WTC11 (cell line): ENCODE measurements around the gene WBP2. TPM values are rescaled to one million over a fixed set of nuclear protein-coding genes. Genes with fewer than 3 reads are reported as not detected.
"Not testable (repeated sequence)": the region's sequence is repeated elsewhere in the genome, so short reads cannot be mapped to it uniquely, and the experiment has no call there.

Experiments
- ATAC-seq: fragments of 200-7000 bp; cut with Tn5 transposase; 2 replicates; pipeline ENCODE4 v1.10.0; 2021; ENCODE audit warnings: mild to moderate bottlenecking, moderate library complexity
- CTCF ChIA-PET: fragments of 300-600 bp; sonication (Branson Sonifier 250); formaldehyde crosslinking; loops from one replicate; lab custom pipeline; 2021; ENCODE audit warnings: antibody characterized with exemption; lab: Charles Lee
- POLR2A ChIA-PET: fragments of 350-600 bp; sonication (Branson Sonifier 250); formaldehyde crosslinking; loops from one replicate; lab custom pipeline; 2021; ENCODE audit warnings: antibody characterized with exemption; lab: Charles Lee
- DNase-seq: peaks from one replicate; pipeline ENCODE4 v3.0.0; 2021; ENCODE audit warnings: low spot score
- H3K27ac Mint-ChIP-seq: 2 replicates; pipeline ENCODE4 v1.8.0; 2021; ENCODE audit warnings: mixed read lengths
- H3K27me3 Mint-ChIP-seq: 2 replicates; pipeline ENCODE4 v1.8.0; 2021; ENCODE audit warnings: low read depth, mild to moderate bottlenecking, moderate library complexity, mixed read lengths
- H3K36me3 Mint-ChIP-seq: 2 replicates; pipeline ENCODE4 v1.8.0; 2021; ENCODE audit warnings: mixed read lengths
- H3K4me1 Mint-ChIP-seq: 2 replicates; pipeline ENCODE4 v1.8.0; 2022; ENCODE audit warnings: mixed read lengths
- H3K4me3 Mint-ChIP-seq: 2 replicates; pipeline ENCODE4 v1.8.0; 2021; ENCODE audit warnings: mild to moderate bottlenecking, moderate library complexity, mixed read lengths
- H3K9me3 Mint-ChIP-seq: 2 replicates; pipeline ENCODE4 v1.8.0; 2021; ENCODE audit warnings: mixed read lengths
- CBFB ChIP-seq: sonication (generic); formaldehyde crosslinking; IDR thresholded peaks from 2 replicates; pipeline ENCODE4 v1.8.1; 2022; ENCODE audit warnings: mild to moderate bottlenecking, low read depth, missing genetic modification reagents
- JAZF1 ChIP-seq: fragments of 250-450 bp; sonication (Bioruptor Pico); IDR thresholded peaks from 2 replicates; pipeline ENCODE4 v1.9.0; 2021; ENCODE audit warnings: moderate library complexity, mild to moderate bottlenecking, inconsistent platforms
- KAT7 ChIP-seq: sonication (generic); formaldehyde crosslinking; IDR thresholded peaks from 2 replicates; pipeline ENCODE4 v1.8.1; 2023; ENCODE audit warnings: missing genetic modification reagents, mild to moderate bottlenecking, borderline replicate concordance
- NFE2L1 ChIP-seq: sonication (generic); formaldehyde crosslinking; IDR thresholded peaks from 2 replicates; pipeline ENCODE4 v1.8.1; 2023; ENCODE audit warnings: missing genetic modification reagents
- RORB ChIP-seq: fragments of 250-450 bp; sonication (Bioruptor Pico); IDR thresholded peaks from 2 replicates; pipeline ENCODE4 v1.9.0; 2021; ENCODE audit warnings: mild to moderate bottlenecking
- SP1 ChIP-seq: sonication (generic); formaldehyde crosslinking; conservative IDR thresholded peaks from 2 replicates; pipeline ENCODE4 v1.8.1; 2022; ENCODE audit warnings: missing genetic modification reagents
- ZNF138 ChIP-seq: sonication (generic); formaldehyde crosslinking; conservative IDR thresholded peaks from 2 replicates; pipeline ENCODE4 v1.8.1; 2022; ENCODE audit warnings: mild to moderate bottlenecking, moderate library complexity, missing genetic modification reagents
- total RNA-seq: library from RNA; stranded (reverse); gene quantifications from 3 replicates; pipeline ENCODE4 v1.2.3, GENCODE V29; 2021
- TF ChIP-seq, protein P1 (sequence below): sonication (generic); formaldehyde crosslinking; IDR thresholded peaks from 2 replicates; pipeline ENCODE4 v1.8.0; 2022; ENCODE audit warnings: mild to moderate bottlenecking, missing genetic modification reagents
- TF ChIP-seq, protein P2 (sequence below): sonication (generic); formaldehyde crosslinking; IDR thresholded peaks from 2 replicates; pipeline ENCODE4 v1.8.0; 2022; ENCODE audit warnings: mild to moderate bottlenecking, missing genetic modification reagents
- TF ChIP-seq, protein P3 (sequence below): sonication (generic); formaldehyde crosslinking; IDR thresholded peaks from 2 replicates; pipeline ENCODE4 v1.8.1; 2022; ENCODE audit warnings: mild to moderate bottlenecking, moderate library complexity, missing genetic modification reagents
- TF ChIP-seq, protein P4 (sequence below): fragments of 250-450 bp; sonication (Bioruptor Pico); IDR thresholded peaks from 2 replicates; pipeline ENCODE4 v1.8.0; 2021; ENCODE audit warnings: mild to moderate bottlenecking
- TF ChIP-seq, protein P5 (sequence below): sonication (generic); formaldehyde crosslinking; IDR thresholded peaks from 2 replicates; pipeline ENCODE4 v1.8.0; 2022; ENCODE audit warnings: missing genetic modification reagents
- TF ChIP-seq, protein P6 (sequence below): fragments of 250-450 bp; sonication (Bioruptor Pico); IDR thresholded peaks from 2 replicates; pipeline ENCODE4 v1.9.0; 2021; ENCODE audit warnings: mild to moderate bottlenecking
- TF ChIP-seq, protein P7 (sequence below): fragments of 250-450 bp; sonication (Bioruptor Pico); IDR thresholded peaks from 2 replicates; pipeline ENCODE4 v1.9.0; 2021; ENCODE audit warnings: mild to moderate bottlenecking
- TF ChIP-seq, protein P8 (sequence below): sonication (generic); formaldehyde crosslinking; IDR thresholded peaks from 2 replicates; pipeline ENCODE4 v1.8.0; 2023; ENCODE audit warnings: missing genetic modification reagents

Gene WBP2
- total RNA-seq, 1 experiment from 2014 or later, result 68.8 TPM

DNA sequence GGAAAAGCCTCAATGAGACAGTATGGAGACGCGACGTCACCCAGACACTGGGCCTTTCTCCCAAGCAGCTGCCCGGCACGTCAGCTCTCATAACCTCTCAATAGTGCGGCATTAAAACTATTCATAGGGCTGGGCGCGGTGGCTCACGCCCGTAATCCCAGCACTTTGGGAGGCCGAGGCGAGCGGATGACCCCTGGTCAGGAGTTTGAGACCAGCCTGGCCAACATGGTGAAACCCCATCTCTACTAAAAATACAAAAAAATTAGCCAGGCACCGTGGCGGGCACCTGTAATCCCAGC is 3.5 kb downstream of the WBP2 start:
- ATAC-seq, DNase-seq, H3K27me3 Mint-ChIP-seq, H3K4me3 Mint-ChIP-seq, POLR2A ChIA-PET, H3K9me3 Mint-ChIP-seq: not testable (repeated sequence)
- H3K4me1 Mint-ChIP-seq, result peaks cover 18% of the 10 kb centered on the region
- H3K27ac Mint-ChIP-seq, result peak overlapping the region; percentile 41; the same call in 1 of the 2 replicates
- peaks cover 23% of the 10 kb centered on the region for H3K36me3 Mint-ChIP-seq
- CTCF ChIA-PET, result interaction anchor here (0.7 to 6.0 kb wide), 3 partner anchors 10 to 40 kb away, joined by 3 to 100 read pairs (median 6); no protein-coding TSS in a partner anchor

DNA sequence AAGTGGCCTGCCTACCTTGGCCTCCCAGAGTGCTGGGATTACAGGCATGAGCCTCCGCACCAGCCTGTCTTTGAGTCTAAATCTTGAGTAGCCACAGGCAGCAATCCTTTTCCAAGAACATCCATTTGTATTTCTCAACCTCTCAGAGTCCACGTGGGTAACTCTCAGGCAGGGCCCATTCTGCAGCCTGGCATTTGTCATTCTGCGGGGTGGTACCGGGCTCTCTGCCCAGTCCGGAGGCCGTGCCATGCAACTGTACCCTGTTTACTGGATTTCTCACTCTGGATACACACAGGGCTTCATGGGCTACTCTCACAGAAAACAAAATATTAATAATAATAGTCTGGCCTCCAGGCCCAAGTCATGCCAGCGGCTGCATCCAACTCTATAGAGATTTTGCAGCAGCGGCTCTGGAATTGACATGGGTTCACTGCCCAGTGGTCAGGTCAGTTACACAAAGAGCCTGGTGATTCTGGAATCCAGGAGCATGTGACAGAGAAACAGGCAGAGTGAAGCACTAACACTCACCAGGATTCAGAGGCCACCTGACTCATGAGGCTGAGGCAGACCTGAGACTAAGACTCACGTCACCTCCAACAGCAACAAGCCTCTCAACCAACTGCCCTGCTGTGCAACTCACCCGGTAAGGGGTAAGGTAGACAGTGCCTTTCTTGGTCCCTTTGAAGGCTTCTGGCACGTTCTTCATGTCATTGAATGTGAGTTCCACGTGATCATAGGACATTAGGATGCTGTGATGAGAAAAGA is 4.0 kb downstream of the WBP2 start:
- ChIA-PET CTCF (interaction anchor here (1.0 to 8.8 kb wide), 4 partner anchors 10 to 22 kb away, joined by 6 to 180 read pairs (median 54); no protein-coding TSS in a partner anchor), POLR2A (no interaction called here)
- no peak for DNase-seq
- Mint-ChIP-seq H3K4me1 (peaks cover 13% of the 10 kb centered on the region), H3K9me3 (no peaks in the 10 kb centered on the region), H3K27ac (peak overlapping the region; percentile 41; the same call in 1 of the 2 replicates), H3K27me3 (no peaks in the 10 kb centered on the region), H3K36me3 (peaks cover 25% of the 10 kb centered on the region), H3K4me3 (no peak overlapping the region)
- ATAC-seq, result no peak
- TF ChIP-seq, protein P1, sequence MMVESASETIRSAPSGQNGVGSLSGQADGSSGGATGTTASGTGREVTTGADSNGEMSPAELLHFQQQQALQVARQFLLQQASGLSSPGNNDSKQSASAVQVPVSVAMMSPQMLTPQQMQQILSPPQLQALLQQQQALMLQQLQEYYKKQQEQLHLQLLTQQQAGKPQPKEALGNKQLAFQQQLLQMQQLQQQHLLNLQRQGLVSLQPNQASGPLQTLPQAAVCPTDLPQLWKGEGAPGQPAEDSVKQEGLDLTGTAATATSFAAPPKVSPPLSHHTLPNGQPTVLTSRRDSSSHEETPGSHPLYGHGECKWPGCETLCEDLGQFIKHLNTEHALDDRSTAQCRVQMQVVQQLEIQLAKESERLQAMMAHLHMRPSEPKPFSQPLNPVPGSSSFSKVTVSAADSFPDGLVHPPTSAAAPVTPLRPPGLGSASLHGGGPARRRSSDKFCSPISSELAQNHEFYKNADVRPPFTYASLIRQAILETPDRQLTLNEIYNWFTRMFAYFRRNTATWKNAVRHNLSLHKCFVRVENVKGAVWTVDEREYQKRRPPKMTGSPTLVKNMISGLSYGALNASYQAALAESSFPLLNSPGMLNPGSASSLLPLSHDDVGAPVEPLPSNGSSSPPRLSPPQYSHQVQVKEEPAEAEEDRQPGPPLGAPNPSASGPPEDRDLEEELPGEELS, result no peak
- TF ChIP-seq, protein P2, sequence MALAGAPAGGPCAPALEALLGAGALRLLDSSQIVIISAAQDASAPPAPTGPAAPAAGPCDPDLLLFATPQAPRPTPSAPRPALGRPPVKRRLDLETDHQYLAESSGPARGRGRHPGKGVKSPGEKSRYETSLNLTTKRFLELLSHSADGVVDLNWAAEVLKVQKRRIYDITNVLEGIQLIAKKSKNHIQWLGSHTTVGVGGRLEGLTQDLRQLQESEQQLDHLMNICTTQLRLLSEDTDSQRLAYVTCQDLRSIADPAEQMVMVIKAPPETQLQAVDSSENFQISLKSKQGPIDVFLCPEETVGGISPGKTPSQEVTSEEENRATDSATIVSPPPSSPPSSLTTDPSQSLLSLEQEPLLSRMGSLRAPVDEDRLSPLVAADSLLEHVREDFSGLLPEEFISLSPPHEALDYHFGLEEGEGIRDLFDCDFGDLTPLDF (CRISPR knock-in tag), result no peak
- no peak for TF ChIP-seq ZNF138 (CRISPR knock-in tag)
- no peak for TF ChIP-seq RORB (CRISPR knock-in tag)
- TF ChIP-seq, protein P3, sequence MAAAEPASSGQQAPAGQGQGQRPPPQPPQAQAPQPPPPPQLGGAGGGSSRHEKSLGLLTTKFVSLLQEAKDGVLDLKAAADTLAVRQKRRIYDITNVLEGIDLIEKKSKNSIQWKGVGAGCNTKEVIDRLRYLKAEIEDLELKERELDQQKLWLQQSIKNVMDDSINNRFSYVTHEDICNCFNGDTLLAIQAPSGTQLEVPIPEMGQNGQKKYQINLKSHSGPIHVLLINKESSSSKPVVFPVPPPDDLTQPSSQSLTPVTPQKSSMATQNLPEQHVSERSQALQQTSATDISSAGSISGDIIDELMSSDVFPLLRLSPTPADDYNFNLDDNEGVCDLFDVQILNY (CRISPR knock-in tag), result no peak
- TF ChIP-seq, protein P4, sequence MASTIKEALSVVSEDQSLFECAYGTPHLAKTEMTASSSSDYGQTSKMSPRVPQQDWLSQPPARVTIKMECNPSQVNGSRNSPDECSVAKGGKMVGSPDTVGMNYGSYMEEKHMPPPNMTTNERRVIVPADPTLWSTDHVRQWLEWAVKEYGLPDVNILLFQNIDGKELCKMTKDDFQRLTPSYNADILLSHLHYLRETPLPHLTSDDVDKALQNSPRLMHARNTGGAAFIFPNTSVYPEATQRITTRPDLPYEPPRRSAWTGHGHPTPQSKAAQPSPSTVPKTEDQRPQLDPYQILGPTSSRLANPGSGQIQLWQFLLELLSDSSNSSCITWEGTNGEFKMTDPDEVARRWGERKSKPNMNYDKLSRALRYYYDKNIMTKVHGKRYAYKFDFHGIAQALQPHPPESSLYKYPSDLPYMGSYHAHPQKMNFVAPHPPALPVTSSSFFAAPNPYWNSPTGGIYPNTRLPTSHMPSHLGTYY (CRISPR knock-in tag), result no peak
- TF ChIP-seq, protein P5, sequence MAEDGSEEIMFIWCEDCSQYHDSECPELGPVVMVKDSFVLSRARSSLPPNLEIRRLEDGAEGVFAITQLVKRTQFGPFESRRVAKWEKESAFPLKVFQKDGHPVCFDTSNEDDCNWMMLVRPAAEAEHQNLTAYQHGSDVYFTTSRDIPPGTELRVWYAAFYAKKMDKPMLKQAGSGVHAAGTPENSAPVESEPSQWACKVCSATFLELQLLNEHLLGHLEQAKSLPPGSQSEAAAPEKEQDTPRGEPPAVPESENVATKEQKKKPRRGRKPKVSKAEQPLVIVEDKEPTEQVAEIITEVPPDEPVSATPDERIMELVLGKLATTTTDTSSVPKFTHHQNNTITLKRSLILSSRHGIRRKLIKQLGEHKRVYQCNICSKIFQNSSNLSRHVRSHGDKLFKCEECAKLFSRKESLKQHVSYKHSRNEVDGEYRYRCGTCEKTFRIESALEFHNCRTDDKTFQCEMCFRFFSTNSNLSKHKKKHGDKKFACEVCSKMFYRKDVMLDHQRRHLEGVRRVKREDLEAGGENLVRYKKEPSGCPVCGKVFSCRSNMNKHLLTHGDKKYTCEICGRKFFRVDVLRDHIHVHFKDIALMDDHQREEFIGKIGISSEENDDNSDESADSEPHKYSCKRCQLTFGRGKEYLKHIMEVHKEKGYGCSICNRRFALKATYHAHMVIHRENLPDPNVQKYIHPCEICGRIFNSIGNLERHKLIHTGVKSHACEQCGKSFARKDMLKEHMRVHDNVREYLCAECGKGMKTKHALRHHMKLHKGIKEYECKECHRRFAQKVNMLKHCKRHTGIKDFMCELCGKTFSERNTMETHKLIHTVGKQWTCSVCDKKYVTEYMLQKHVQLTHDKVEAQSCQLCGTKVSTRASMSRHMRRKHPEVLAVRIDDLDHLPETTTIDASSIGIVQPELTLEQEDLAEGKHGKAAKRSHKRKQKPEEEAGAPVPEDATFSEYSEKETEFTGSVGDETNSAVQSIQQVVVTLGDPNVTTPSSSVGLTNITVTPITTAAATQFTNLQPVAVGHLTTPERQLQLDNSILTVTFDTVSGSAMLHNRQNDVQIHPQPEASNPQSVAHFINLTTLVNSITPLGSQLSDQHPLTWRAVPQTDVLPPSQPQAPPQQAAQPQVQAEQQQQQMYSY (CRISPR knock-in tag), result no peak
- TF ChIP-seq KAT7 (CRISPR knock-in tag), result no peak
- TF ChIP-seq, protein P6, sequence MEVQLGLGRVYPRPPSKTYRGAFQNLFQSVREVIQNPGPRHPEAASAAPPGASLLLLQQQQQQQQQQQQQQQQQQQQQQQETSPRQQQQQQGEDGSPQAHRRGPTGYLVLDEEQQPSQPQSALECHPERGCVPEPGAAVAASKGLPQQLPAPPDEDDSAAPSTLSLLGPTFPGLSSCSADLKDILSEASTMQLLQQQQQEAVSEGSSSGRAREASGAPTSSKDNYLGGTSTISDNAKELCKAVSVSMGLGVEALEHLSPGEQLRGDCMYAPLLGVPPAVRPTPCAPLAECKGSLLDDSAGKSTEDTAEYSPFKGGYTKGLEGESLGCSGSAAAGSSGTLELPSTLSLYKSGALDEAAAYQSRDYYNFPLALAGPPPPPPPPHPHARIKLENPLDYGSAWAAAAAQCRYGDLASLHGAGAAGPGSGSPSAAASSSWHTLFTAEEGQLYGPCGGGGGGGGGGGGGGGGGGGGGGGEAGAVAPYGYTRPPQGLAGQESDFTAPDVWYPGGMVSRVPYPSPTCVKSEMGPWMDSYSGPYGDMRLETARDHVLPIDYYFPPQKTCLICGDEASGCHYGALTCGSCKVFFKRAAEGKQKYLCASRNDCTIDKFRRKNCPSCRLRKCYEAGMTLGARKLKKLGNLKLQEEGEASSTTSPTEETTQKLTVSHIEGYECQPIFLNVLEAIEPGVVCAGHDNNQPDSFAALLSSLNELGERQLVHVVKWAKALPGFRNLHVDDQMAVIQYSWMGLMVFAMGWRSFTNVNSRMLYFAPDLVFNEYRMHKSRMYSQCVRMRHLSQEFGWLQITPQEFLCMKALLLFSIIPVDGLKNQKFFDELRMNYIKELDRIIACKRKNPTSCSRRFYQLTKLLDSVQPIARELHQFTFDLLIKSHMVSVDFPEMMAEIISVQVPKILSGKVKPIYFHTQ (CRISPR knock-in tag), result no peak
- TF ChIP-seq, protein P7, sequence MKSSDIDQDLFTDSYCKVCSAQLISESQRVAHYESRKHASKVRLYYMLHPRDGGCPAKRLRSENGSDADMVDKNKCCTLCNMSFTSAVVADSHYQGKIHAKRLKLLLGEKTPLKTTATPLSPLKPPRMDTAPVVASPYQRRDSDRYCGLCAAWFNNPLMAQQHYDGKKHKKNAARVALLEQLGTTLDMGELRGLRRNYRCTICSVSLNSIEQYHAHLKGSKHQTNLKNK, result no peak
- no peak for TF ChIP-seq SP1 (CRISPR knock-in tag)
- TF ChIP-seq, protein P8, sequence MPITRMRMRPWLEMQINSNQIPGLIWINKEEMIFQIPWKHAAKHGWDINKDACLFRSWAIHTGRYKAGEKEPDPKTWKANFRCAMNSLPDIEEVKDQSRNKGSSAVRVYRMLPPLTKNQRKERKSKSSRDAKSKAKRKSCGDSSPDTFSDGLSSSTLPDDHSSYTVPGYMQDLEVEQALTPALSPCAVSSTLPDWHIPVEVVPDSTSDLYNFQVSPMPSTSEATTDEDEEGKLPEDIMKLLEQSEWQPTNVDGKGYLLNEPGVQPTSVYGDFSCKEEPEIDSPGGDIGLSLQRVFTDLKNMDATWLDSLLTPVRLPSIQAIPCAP, result no peak
- no peak for TF ChIP-seq NFE2L1 (CRISPR knock-in tag)
- no peak for TF ChIP-seq JAZF1 (CRISPR knock-in tag)
- TF ChIP-seq CBFB (CRISPR knock-in tag), result no peak
- TF ChIP-seq, all 79 proteins: peak for 0
